ENCODE data around the gene NGEF.

NGEF gene

GRCh38 chr2:232884001-232884421, 129.0 kb downstream of the NGEF start:
- H3K4me1 Mint-ChIP-seq (ENCODE audit: low read depth), result no peaks in the 10 kb centered on the region
- H3K27me3 Mint-ChIP-seq, result no peaks in the 10 kb centered on the region
- H3K36me3 Mint-ChIP-seq (ENCODE audit: low read depth), result no peaks in the 10 kb centered on the region
- no peak overlapping the region for H3K27ac Mint-ChIP-seq
- DNase-seq, result peak; percentile 24
- H3K9me3 Mint-ChIP-seq, result no peaks in the 10 kb centered on the region
- no peak overlapping the region for H3K4me3 Mint-ChIP-seq

DNA sequence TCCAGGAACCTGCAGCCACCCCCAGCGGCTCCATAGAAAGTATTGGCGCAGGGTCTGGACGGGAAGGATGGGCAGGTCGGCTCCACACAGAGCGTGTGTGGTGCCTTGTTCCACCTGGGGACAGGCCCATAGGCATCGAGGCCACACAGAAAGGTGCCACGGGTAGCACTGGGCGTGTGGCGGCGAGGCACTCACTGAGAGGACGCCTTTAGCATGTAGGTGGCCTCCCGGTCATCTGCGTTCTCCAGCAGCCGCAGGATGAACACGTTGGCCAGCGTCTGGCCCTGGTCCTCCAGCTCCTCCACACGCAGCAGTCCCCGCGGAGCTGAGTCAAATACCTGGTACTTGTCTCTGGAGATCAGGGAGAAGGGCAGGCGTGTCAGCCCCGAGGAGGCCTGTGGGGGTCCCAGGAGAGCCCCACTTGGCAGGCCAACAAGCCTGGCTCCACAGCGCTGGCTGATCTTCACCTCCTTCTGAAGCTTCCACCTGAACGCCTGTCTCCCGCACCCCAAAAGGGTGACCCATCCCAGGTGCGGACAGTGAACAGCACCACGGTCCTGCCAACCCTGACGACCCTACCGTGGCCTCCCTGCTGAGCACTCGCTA, 129.8 kb downstream of the NGEF start:
- Mint-ChIP-seq H3K4me1 (ENCODE audit: low read depth) (no peaks in the 10 kb centered on the region), H3K27ac (no peak overlapping the region), H3K27me3 (no peaks in the 10 kb centered on the region), H3K36me3 (ENCODE audit: low read depth) (no peaks in the 10 kb centered on the region), H3K9me3 (no peaks in the 10 kb centered on the region), H3K4me3 (no peak overlapping the region)
- DNase-seq, result no peak

- no peaks in the 10 kb centered on the region for H3K9me3 Mint-ChIP-seq
- no peaks in the 10 kb centered on the region for H3K36me3 Mint-ChIP-seq (ENCODE audit: low read depth)
- DNase-seq, result no peak
- no peaks in the 10 kb centered on the region for H3K4me1 Mint-ChIP-seq (ENCODE audit: low read depth)
- peaks cover 4% of the 10 kb centered on the region for H3K27me3 Mint-ChIP-seq
- H3K27ac Mint-ChIP-seq, result no peak overlapping the region
- no peak overlapping the region for H3K4me3 Mint-ChIP-seq
Observed at GRCh38 chr2:232882505-232883115, 130.4 kb downstream of the NGEF start.

DNA sequence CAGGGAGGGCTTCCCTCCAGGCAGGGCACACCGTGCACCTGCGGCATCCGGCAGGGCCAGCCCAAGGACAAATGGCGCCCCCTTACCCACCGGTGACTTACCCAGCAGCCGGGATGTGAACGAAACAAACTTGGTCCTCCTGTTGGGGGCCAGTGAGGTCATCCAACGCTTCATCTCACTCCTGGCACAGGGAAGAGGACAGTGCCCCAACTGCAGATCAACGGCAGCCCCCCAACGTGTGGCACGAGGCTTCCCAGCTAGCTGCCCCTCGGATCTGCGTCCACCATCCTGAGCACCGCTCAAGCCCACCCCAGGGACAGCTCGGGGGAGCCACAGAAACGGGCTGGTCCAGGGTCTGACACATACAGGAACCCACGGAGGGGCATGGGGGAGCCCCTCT, 131.0 kb downstream of the NGEF start:
- H3K9me3 Mint-ChIP-seq, result no peaks in the 10 kb centered on the region
- peaks cover 7% of the 10 kb centered on the region for H3K27me3 Mint-ChIP-seq
- DNase-seq, result no peak
- H3K4me3 Mint-ChIP-seq, result no peak overlapping the region
- H3K27ac Mint-ChIP-seq, result no peak overlapping the region
- no peaks in the 10 kb centered on the region for H3K4me1 Mint-ChIP-seq (ENCODE audit: low read depth)
- no peaks in the 10 kb centered on the region for H3K36me3 Mint-ChIP-seq (ENCODE audit: low read depth)

DNA sequence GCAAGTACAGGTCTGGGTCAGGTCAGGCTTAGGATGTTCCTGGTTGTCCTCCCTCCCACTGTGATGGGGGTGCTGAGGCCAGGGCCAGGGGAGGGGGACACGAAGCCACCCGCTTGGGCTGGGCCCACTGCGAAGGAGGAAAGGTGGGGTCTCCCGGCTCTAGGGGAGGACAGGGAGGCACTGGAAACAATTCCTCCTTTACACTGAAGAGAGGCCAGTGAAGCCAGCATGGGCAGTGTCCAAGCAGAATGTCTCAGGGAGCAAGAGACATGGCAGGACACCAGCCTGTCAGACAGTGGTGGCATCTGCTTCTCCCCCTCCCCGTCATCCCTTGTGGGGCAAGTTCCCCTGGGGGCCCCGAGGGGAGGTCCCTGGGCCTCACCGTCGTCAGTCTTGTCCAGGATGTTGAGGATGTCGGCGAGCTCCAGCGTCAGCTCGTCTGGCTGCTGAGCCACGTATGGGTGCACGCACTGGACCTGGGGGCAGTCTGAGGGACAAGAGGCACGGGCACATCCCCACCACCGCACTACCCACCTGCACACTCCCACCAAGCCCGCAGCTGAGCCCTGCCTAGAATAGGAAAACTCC, 132.2 kb downstream of the NGEF start:
- DNase-seq, result no peak
- no peaks in the 10 kb centered on the region for H3K9me3 Mint-ChIP-seq
- no peak overlapping the region for H3K27ac Mint-ChIP-seq
- no peaks in the 10 kb centered on the region for H3K36me3 Mint-ChIP-seq (ENCODE audit: low read depth)
- H3K27me3 Mint-ChIP-seq, result peaks cover 7% of the 10 kb centered on the region
- H3K4me1 Mint-ChIP-seq (ENCODE audit: low read depth), result no peaks in the 10 kb centered on the region
- H3K4me3 Mint-ChIP-seq, result no peak overlapping the region

DNA sequence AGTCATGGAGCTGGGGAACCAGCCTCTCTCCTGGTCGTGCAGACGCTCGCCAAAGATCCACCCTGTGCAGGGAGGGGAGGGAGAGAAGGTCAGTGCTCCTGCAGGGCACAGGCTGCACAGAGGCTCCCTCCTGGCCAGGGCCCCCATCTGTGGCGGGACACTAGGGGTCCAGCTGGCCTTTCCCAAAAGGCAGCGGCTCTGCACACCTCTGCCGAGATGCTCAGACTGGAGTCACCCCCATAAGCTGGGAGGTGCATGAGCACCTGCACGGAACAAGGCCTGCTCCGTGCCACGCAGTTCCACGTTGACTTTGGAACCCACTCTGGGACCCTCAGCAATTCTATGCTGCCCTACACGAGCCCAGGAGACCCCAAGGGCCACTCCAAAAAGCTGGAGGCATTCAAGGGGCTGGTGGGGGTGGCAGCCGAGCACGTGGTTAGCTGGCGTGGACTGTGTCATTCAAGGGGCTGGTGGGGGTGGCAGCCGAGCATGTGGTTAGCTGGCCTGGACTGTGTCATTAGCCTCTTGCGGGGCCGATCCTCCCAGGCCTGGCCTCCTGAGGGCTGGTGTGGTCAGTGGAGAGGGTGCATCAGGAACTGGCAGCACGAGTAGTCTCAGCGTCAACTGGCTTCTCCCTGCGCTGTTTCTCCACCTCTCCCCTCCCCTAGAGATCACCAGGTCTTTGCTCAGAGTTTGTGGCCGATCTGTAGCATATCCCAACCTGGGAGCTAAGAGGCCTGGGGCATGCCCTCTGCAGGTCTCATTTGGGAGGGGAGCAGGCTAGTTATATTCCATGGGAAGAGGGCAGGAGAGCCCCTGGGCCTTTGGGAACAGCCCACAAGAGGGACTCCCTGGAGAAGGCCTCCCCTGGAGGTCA, 133.2 kb downstream of the NGEF start:
- no peak overlapping the region for H3K27ac Mint-ChIP-seq
- H3K36me3 Mint-ChIP-seq (ENCODE audit: low read depth), result no peaks in the 10 kb centered on the region
- DNase-seq, result no peak
- peaks cover 16% of the 10 kb centered on the region for H3K27me3 Mint-ChIP-seq
- H3K4me3 Mint-ChIP-seq, result no peak overlapping the region
- H3K4me1 Mint-ChIP-seq (ENCODE audit: low read depth), result peaks cover 6% of the 10 kb centered on the region
- H3K9me3 Mint-ChIP-seq, result no peaks in the 10 kb centered on the region

GRCh38 chr2:232878855-232879617, 134.0 kb downstream of the NGEF start:
- H3K9me3 Mint-ChIP-seq, result no peaks in the 10 kb centered on the region
- DNase-seq, result no peak
- H3K4me3 Mint-ChIP-seq, result no peak overlapping the region
- no peaks in the 10 kb centered on the region for H3K36me3 Mint-ChIP-seq (ENCODE audit: low read depth)
- peaks cover 6% of the 10 kb centered on the region for H3K4me1 Mint-ChIP-seq (ENCODE audit: low read depth)
- H3K27ac Mint-ChIP-seq, result no peak overlapping the region
- H3K27me3 Mint-ChIP-seq, result peaks cover 24% of the 10 kb centered on the region

GRCh38 chr2:232877940-232878511, 135.0 kb downstream of the NGEF start:
- no peaks in the 10 kb centered on the region for H3K36me3 Mint-ChIP-seq (ENCODE audit: low read depth)
- peak overlapping the region; percentile 26 for H3K4me3 Mint-ChIP-seq
- H3K27ac Mint-ChIP-seq, result no peak overlapping the region
- H3K9me3 Mint-ChIP-seq, result no peaks in the 10 kb centered on the region
- DNase-seq, result no peak
- peaks cover 6% of the 10 kb centered on the region for H3K4me1 Mint-ChIP-seq (ENCODE audit: low read depth)
- H3K27me3 Mint-ChIP-seq, result peaks cover 26% of the 10 kb centered on the region

- DNase-seq, result no peak
- Mint-ChIP-seq H3K4me3 (peak overlapping the region; percentile 60), H3K9me3 (no peaks in the 10 kb centered on the region), H3K36me3 (ENCODE audit: low read depth) (no peaks in the 10 kb centered on the region), H3K4me1 (ENCODE audit: low read depth) (peaks cover 6% of the 10 kb centered on the region), H3K27me3 (peaks cover 26% of the 10 kb centered on the region), H3K27ac (no peak overlapping the region)
Observed at GRCh38 chr2:232876978-232877441, 136.0 kb downstream of the NGEF start.

DNA sequence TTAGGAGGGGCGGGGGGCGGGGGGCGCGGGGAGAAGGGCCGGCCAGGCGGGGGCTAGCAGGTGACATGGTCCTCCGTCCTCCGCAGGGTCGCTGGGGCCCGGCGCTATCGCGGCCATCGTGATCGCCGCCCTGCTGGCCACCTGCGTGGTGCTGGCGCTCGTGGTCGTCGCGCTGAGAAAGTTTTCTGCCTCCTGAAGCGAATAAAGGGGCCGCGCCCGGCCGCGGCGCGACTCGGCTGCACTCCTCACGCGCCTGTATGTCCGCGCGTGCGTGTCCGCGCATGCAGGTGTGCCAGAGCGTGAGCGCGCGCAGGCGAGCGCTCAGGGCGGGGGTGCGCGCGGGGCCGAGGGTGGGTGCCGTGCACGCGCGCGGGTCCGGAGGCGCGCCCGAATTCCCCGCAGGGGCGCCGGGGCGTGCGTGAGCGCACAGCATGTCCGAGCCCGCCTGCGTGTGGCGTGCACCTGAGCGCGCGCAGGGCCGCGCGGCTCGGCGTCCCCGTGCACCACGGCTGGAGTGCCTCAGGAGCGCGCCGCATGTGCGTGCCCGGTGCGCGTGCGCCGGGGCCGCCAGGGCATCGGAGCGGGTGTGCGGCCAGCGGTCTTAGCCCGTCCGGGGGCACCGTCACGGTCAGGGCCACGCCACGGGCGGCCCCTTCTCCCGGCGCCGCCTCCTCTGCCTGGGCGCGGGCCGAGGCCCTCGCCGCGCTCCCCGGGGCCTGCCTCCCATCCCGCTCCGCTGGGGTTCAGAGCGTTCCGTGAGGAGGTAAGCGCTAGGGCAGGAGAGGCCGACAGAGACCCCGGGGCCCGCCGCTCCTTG, 136.7 kb downstream of the NGEF start:
- Mint-ChIP-seq H3K9me3 (no peaks in the 10 kb centered on the region), H3K27me3 (peaks cover 26% of the 10 kb centered on the region), H3K4me3 (peak overlapping the region; percentile 59), H3K36me3 (ENCODE audit: low read depth) (no peaks in the 10 kb centered on the region), H3K4me1 (ENCODE audit: low read depth) (peaks cover 6% of the 10 kb centered on the region), H3K27ac (no peak overlapping the region)
- DNase-seq, result peak; percentile 57

- no peaks in the 10 kb centered on the region for H3K36me3 Mint-ChIP-seq (ENCODE audit: low read depth)
- peaks cover 6% of the 10 kb centered on the region for H3K4me1 Mint-ChIP-seq (ENCODE audit: low read depth)
- H3K4me3 Mint-ChIP-seq, result peak overlapping the region; percentile 58
- no peak overlapping the region for H3K27ac Mint-ChIP-seq
- no peak for DNase-seq
- peaks cover 26% of the 10 kb centered on the region for H3K27me3 Mint-ChIP-seq
- no peaks in the 10 kb centered on the region for H3K9me3 Mint-ChIP-seq
Observed at GRCh38 chr2:232875256-232876121, 137.6 kb downstream of the NGEF start.

DNA sequence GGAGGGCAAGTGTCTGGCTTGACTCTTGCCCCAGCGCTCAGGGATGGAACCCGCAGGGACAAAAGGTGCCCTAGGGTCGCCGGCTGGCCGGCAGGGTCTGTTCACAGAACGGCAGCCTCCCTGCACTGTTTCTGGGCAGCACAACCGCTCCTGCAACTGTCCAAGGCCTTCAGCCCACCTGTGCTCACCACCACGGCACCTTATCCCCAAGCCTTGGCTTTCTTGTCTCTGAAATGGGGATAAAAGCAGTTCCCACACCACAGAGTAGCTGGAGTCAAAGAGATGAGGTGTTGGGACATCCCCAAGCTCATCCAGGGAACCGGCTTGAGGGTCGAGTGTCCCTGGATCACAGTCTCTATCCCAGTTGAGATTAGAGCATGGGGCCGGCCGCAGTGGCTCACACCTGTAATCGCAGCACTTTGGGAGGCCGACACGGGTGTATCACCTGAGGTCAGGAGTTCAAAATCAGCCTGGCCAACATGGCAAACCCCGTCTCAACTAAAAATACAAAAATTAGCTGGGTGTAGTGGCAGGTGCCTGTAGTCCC, 138.3 kb downstream of the NGEF start:
- no peak overlapping the region for H3K27ac Mint-ChIP-seq
- H3K9me3 Mint-ChIP-seq, result no peaks in the 10 kb centered on the region
- peaks cover 26% of the 10 kb centered on the region for H3K27me3 Mint-ChIP-seq
- H3K4me3 Mint-ChIP-seq, result peak overlapping the region; percentile 58
- H3K36me3 Mint-ChIP-seq (ENCODE audit: low read depth), result no peaks in the 10 kb centered on the region
- H3K4me1 Mint-ChIP-seq (ENCODE audit: low read depth), result peaks cover 6% of the 10 kb centered on the region
- DNase-seq, result peak; percentile 27
